DND-41 (cell line): ENCODE data around the gene ENTREP1.

Experiments used
- EZH2 ChIP-seq: IDR thresholded peaks from 3 replicates; pipeline ENCODE4 v1.6.1; 2012; ENCODE audit warnings: borderline replicate concordance, low read depth, mild to moderate bottlenecking, moderate library complexity, low read length, inconsistent platforms; ENCODE audit not compliant: severe bottlenecking
- TF ChIP-seq, protein P1 (sequence below): IDR thresholded peaks from 2 replicates; pipeline ENCODE4 v1.5.1; 2012; ENCODE audit warnings: borderline replicate concordance, low read length, moderate library complexity, mild to moderate bottlenecking; ENCODE audit not compliant: poor library complexity, severe bottlenecking; ENCODE audit errors: extremely low read depth

DNA sequence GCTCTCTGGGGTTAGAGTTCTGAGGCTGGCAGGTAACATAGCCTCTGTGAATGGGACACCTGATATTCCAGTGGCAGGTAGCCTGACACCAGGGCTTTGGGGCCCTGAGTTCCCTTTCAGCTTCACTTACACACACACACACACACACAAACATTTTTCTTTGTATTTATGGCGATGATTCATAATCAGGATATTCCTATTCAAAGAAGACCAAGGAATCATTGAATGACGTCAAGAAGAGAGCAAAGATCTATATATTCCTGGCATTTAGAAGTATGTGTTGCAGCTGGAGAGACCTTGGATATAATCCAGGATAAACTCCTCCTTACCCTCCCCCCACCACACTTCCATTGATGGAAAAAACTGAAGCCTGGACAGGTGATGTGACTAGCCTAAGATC is 7.9 kb upstream of the ENTREP1 start:
- TF ChIP-seq, protein P1, sequence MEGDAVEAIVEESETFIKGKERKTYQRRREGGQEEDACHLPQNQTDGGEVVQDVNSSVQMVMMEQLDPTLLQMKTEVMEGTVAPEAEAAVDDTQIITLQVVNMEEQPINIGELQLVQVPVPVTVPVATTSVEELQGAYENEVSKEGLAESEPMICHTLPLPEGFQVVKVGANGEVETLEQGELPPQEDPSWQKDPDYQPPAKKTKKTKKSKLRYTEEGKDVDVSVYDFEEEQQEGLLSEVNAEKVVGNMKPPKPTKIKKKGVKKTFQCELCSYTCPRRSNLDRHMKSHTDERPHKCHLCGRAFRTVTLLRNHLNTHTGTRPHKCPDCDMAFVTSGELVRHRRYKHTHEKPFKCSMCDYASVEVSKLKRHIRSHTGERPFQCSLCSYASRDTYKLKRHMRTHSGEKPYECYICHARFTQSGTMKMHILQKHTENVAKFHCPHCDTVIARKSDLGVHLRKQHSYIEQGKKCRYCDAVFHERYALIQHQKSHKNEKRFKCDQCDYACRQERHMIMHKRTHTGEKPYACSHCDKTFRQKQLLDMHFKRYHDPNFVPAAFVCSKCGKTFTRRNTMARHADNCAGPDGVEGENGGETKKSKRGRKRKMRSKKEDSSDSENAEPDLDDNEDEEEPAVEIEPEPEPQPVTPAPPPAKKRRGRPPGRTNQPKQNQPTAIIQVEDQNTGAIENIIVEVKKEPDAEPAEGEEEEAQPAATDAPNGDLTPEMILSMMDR, result no peak
- no peak for TF ChIP-seq EZH2
